ENCODE data around the gene EGFLAM.

The EGFLAM gene

GRCh38 chr5:38267372-38267771 lies 9.0 kb downstream of the EGFLAM start:
- peak; percentile 98 for DNase-seq

GRCh38 chr5:38273626-38274025 lies 15.3 kb downstream of the EGFLAM start:
- no peak for DNase-seq

GRCh38 chr5:38274370-38274769 lies 16.0 kb downstream of the EGFLAM start:
- DNase-seq = no peak

DNA sequence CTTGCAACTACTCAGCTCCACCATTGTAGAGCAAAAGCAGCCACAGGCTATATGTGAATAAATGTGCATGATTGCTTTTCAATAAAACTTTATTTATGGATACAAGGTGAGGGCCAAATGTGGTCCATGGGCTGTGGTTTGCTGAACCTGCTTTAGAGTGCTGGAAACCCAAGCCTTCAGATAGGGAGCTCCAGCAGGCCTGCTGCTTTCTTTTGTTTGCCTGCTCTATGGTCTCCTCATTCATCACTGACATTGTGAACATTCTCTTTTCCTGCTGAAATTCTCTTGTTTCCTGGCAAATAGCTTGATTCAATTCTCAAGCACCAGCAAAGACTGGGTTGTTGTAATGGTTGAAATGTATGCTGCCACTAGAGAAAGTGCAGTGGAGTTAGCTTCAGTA lies 26.0 kb downstream of the EGFLAM start:
- no peak for DNase-seq

DNA sequence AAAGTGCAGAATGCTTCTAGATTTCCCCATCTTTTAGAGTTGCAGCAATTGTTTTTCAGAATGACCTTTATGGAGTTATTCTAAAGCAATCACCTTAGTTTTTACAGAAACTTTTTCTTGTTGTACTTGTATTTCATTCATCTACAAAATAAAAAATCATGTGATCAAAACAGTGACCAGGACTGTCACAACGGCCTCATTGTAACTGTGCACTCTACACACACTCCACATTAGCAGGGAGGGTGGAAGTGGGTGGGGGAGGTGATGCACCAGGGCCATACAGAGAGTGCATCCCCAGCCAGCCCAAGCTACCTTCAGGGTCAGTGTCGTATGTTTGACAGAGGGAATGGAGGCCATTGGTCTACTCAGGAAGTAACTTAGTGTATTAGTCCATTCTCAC lies 26.9 kb downstream of the EGFLAM start:
- DNase-seq = no peak

DNA sequence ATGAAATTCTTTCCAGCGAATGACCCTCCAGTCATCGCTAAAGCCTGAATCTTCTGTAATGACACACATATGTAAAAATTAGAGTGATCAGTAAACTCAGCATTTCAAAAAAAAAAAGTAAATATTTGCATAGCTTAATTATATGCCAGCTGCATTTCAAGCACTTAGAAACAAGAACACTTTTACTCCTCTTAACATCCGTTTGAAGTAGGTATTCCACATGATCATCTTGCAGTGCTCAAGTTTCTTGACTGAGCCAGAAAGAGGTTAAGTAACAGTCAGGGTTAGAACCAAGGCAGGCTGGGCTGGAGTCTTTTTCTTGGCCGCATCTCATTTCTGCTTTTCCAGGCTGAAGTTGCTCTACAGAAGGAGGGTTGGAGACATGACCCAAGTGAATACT lies 27.6 kb downstream of the EGFLAM start:
- DNase-seq = no peak

GRCh38 chr5:38287124-38287523 lies 28.8 kb downstream of the EGFLAM start:
- no peak for DNase-seq

DNA sequence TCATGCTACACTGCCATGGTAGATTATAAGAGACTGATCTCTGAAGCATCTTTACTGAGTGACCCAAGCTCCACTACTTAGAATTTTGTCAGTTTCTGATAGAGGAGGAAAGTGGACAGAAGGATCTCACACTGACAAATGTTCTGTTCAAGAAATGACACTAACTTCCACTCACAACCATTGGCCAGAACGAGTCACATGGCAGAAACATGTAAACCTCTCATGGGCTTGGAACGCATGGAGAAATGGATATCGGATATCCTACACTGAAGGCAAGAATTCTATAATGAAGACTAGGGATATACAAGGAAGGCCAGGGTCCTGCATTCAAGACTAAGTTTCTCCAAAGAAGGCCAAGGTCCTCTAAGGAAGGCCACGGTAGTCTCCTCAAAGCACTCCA lies 31.1 kb downstream of the EGFLAM start:
- no peak for DNase-seq

GRCh38 chr5:38290028-38290653 lies 31.8 kb downstream of the EGFLAM start:
- no peak for DNase-seq

GRCh38 chr5:38291355-38291754 lies 33.0 kb downstream of the EGFLAM start:
- DNase-seq = peak; percentile 46

DNA sequence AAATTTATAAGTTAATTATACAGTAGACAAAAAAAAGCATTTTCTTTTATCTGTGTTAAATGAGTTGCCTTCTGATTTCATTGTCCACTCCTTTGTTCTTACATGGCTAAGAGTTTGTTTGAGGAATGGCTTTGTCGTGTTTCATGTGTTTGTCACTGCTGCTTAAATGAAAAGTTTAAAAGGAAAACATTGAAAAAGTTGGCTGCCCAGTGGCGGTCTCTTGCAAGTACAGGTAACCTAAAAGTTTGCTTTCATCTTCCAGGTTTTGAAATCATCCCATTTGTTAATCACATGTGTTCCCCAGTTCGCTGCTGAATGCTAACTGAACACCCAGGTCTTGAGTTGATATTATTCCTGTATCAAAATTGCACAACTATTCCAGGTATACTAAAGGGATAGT lies 33.9 kb downstream of the EGFLAM start:
- no peak for DNase-seq

GRCh38 chr5:38295751-38296150 lies 37.4 kb downstream of the EGFLAM start:
- DNase-seq = no peak

DNA sequence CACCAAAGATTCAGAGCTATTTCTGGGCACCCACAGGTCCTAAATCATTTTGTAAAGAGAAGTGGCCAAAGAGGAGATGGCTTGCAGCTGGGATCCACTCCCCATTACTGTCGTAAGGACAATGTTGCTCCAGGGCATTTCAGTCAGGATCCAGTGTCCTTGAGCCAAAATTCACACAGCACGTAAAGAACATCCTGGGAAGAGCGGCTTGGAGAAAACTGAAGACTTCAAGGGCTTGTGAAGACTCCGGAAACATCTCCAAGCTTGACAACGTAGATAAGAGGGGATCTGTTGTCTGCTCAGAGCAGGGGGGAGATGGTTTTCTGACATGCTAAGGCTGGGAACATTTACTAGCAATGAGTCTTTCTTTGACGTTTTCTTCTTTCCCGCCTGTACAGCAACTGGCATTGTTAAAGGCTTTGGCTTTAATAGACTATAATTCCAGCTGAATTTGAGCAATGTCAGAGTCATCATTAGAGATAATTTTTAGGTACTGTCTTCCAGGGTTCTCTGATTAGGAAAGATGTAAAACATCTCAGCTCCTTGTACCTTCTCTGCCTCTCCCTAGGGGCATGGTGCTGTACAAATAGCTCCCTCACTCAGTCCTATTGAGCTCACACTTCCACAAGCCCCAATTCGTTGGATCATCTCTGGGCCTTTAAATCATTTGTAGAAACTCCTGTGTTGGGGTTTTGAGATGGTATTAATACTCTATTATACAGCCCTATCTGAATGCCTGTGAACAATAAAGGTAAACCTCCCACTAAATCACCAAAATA lies 39.7 kb downstream of the EGFLAM start:
- DNase-seq = no peak

GRCh38 chr5:38299585-38299984 lies 41.2 kb downstream of the EGFLAM start:
- no peak for DNase-seq

DNA sequence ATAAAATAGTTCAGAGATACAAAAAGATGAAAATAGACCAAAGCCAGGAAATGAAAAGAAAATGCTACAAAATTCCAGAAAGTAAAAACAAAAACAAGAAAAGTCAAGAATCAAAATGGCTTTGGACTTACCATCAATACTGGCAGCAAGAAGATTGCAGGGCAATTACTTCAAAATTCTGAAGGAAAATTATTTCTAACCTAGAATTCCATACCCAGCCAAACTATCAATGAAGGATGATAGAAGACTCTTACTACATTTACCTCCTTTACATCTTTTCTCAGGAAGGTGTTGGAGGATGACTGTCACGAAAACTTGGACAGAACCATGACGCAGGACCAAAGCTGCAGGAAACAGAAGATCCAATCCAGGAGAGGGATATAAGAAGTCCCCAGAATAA lies 46.8 kb downstream of the EGFLAM start:
- no peak for DNase-seq

GRCh38 chr5:38307845-38308244 lies 49.5 kb downstream of the EGFLAM start:
- DNase-seq = no peak

DNA sequence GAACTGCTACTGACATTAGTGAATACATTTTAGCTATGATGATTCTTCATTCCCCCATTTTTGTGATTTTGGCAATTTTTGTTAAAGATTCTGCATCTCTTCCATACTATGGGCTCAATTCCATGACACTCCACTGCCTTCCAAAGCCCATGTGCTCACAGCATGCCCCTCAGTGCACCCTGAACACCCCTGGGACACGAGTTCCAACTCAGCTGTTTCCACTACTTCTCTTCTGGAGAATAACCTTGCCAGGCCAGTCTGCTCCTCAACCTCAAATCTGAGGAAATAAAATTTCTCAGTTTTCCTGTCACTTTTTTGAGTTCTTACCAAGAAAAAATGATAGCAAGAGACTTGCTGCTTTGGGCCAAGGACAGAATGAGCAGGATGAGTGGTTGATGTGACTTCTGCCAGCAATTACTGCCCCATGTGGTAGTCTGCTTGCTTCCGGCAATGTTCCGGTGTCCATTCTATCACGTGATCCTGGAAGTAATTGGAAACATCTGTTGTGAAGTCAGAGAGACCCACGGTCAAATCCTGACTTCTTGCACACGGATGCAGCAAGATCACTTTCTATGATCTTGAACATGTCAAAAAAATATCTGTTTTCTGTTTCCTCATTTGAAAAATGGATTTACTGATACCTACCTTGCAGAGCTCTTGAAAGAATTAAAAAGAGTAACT lies 58.3 kb downstream of the EGFLAM start:
- DNase-seq = no peak

DNA sequence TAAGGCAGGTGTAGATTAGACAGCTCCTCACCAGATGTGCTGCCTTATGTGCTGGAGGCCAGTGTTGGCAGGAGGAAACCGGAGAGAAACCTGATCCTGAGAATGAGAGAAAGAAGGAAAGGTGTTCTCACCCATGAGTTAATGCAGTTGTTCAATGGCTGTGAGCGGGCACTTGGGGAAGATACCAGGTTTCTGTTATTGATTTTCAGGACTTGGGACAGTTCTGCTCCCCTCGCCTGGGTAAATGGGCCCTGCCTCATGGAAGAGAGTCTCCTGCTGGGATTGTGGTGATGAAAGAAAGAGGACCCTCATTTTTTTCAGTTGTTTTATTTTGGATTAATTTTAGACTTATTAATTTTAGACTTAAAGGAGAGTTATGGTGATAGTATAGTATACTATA lies 59.5 kb downstream of the EGFLAM start:
- no peak for DNase-seq

DNA sequence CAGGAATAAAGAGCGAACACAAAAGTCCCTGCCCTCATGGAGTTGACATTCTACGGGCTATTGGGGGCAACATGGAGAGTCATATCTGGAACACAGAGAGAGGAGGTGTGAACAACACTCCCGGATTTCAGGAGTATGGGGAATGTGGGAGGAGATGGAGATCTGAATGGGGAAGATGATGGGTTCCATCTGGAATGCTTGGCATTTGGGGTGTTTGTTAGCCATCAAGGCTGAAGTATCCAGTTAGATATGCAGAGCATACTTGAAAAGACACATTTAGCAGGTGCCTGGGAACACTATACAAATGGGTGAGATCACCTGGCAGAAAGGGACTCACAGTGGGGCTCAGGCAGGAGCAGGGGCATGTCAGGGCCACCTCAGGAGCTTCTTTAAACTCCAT lies 61.1 kb downstream of the EGFLAM start:
- no peak for DNase-seq

- DNase-seq = no peak
Observed at GRCh38 chr5:38321978-38322377, 63.6 kb downstream of the EGFLAM start.

DNA sequence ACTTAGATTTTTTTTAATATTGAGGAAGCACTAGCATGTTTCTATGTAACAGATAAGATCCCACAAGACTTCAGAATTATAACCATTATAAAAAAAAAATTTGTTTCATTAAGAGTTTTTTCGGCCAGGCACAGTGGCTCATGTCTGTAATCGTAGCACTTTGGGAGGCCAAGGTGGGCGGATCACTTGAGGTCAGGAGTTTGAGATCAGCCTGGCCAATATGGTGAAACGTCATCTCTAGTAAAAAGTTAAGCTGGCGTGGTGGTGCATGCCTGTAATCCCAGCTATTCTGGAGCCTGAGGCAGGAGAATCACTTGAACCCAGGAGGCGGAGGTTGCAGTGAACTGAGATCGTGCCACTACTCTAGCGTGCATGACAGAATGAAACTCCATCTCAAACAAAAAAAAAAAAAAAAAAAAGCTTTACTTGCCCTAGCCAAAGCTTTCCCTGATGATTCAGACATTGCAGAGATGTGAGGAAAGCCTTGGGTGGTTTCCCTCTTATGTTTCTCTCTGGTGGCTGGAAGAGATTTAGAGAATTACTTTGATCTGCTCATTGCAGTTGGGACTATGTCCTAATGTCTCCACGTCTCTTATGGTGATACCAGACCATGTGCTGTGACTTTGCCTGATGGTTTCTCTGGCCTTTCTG lies 65.4 kb downstream of the EGFLAM start:
- DNase-seq = no peak

GRCh38 chr5:38329132-38329715 lies 70.9 kb downstream of the EGFLAM start:
- DNase-seq = peak; percentile 54

GRCh38 chr5:38330207-38330606 lies 71.8 kb downstream of the EGFLAM start:
- DNase-seq = no peak

All from NCI-H82 (cell line).